GM20000 (cell line): ENCODE measurements around the gene FAM3D.

Experiments used
- DNase-seq: peaks from one replicate; pipeline ENCODE4 v3.0.0; 2012; ENCODE audit warnings: low spot score
- TF ChIP-seq, protein P1 (sequence below): IDR thresholded peaks from 2 replicates; pipeline ENCODE4 v1.5.1; 2012; ENCODE audit warnings: mild to moderate bottlenecking, control low read depth; ENCODE audit errors: extremely low read depth, missing control alignments

The FAM3D gene

DNA sequence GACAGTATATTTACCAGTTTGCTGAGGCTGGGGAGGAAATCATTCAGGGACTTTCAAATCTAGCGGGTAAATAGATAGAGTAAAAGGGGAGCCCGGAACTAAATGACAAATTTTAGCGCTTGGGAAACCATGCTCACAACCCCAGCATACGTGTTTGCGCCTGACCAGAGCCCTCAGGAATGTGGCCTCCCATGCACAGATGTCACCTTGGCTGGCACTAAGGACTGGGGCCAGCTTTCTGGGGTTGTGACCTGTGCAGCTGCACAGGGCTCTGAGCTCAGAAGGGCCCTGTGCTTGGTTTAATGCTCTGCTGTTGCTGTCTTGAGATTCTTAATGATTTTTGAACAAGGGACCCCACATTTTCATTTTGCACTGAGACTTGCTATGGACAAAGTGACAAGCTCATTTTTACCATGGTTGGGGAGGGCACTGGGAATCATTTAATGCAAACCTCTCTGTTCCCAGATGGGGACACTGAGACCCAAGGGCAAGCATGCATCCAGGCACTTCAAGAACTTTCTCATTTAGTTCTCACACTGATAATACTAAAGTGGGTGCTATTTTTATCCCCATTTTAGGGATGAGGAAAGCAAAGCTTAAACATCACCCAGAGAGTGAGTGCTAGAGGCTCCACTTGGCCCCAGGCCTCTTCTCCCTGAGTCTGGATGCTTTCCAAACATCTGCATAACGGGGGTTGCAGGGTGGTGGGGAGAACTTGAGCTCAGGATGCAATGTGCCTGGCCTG, 45.3 kb downstream of the FAM3D start:
- TF ChIP-seq, protein P1, sequence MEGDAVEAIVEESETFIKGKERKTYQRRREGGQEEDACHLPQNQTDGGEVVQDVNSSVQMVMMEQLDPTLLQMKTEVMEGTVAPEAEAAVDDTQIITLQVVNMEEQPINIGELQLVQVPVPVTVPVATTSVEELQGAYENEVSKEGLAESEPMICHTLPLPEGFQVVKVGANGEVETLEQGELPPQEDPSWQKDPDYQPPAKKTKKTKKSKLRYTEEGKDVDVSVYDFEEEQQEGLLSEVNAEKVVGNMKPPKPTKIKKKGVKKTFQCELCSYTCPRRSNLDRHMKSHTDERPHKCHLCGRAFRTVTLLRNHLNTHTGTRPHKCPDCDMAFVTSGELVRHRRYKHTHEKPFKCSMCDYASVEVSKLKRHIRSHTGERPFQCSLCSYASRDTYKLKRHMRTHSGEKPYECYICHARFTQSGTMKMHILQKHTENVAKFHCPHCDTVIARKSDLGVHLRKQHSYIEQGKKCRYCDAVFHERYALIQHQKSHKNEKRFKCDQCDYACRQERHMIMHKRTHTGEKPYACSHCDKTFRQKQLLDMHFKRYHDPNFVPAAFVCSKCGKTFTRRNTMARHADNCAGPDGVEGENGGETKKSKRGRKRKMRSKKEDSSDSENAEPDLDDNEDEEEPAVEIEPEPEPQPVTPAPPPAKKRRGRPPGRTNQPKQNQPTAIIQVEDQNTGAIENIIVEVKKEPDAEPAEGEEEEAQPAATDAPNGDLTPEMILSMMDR = no peak
- no peak for DNase-seq

DNA sequence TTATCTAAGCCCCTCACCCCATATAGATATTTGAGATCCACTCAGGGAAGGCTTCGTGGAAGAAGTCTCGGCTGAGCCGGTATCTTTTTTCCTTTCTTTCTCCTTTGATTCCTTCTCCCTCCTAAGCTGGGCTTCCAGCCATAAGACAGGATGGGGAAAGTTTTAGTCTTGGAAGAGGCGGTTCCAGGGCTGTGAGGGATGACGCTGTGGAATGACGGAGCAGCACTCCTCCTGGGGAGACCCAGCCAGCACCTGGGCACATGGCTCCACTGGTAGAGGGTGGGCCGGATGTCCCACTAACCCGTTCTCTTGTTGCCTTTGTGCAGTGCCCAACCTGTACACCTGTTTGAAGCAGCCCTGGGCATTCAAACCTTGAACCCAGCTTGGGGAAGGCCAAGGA, 46.2 kb downstream of the FAM3D start:
- no peak for DNase-seq
- TF ChIP-seq, protein P1 = no peak

DNA sequence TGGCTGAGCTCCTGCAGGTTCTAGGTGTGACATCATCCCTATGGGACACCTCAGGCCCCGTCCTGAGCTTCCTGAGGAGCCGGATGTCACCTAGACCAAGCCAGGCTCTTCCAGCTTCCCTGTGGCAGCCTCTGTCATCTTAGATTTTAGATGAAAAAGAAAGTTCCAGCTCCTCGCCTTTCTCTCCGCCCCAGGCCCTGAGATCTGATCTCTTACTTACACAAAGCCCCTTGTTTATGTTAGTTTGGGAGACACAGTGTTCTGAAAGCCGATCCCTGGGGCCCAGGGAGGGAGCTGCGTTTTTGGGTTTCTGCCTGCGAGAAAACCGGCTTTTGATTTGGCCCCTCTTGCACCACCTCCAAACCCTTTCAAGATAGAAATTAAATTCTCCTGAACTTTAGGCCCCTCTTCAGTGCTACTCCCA, 49.2 kb downstream of the FAM3D start:
- no peak for DNase-seq
- TF ChIP-seq, protein P1 = no peak

DNA sequence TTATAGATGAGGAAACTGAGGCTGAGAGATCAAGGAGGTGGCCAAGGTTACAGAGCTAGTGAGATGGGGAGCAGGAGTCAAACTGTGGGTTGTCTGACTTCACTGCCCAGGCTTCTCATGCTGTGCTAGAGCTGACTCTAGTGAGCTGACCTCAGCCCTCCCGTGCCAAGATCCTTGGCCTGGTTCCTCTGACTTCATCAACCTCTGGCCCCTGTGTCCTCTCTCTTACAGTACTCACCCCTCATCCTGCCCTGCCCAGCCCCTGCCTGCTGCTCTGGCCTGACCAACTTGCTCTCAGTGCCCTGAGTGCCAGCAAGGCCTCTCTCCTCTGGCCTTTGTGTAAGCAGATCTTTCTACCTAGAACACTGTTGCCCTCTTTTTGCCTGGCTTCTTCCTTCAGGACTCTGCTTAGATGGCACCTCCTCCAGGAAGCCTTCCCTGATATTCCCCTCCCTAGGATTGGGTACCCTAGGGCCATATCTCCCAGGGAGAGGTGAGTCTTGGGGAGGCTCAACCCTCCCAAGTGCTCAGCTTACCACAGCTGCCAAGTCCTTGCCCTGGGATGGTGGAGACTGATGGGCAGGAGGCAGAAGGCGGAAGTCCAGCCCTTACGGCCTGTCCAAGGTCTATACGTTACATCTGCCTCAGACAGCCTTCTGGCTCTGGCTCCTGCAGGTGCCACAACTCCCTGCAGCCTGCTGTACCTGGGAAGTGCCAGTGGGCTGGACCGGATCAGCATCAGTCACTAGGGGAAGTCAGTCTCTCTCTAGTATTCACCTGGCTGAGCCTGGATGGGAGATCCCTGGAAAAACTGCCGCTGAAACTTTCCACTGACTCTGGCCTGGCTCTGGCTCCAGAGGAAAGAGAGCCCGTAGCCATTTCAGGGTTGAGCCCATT, 53.1 kb downstream of the FAM3D start:
- TF ChIP-seq, protein P1 = no peak
- no peak for DNase-seq

DNA sequence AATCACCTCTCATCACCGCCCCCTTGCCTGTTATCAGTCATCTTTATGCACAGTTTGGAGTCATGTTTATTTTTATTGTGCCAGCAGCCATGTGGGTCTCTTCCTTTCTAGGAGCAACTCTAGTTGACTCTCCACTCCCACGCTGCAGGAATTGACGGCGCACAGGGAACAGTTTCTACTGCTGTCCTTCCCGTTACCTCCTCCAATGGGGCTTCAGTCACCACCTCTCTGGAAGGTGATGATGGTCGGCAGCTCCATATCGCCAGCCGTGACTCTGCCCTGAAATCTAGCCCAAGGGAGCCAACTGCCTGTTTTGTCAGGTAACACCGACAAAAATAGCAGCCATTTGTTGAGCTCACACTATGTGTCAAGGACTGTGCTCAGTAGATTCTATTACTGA, 53.7 kb downstream of the FAM3D start:
- DNase-seq = no peak
- TF ChIP-seq, protein P1 = no peak

DNA sequence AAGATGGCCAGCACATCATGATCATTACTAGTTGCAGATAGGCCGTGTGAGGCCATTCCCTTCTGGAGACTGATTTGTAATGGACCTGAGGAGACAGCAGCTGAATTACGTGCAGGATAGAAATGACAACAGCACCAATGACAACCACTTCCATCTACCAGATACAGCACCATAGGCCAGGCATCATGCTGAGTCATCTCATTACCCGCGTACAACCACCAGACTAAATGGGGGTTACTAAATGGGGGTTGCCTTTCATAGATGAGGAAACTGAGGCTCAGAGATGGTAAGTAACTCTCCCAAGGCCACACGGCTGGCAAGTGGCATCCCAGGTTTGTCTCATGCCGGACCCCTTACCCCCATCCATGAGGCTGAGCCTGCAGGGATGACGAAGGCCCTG, 56.6 kb downstream of the FAM3D start:
- DNase-seq = no peak
- TF ChIP-seq, protein P1 = no peak

DNA sequence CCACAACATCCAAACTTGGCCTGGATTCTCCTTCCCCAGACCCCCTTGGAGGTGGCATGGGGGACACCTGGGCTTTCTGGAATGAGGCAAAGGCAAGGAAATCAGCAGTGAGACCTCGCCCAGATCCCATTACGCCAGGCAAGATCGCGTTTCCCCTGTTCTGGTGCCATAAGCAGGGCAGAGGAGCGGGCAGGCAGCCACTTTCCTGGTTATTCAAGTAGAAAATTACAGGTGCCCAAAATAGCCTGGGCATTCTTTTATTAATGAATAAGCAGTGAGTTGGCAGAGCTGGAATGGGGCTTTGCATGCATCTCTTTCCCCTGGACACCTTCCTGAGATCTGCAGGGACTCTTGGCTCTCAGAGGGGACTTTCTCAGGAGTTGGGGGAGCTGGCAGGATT, 57.9 kb downstream of the FAM3D start:
- DNase-seq = no peak
- TF ChIP-seq, protein P1 = no peak
